Endothelial cell of umbilical vein (primary cell): ENCODE data around the gene ESAM. TPM values are rescaled to one million over a fixed set of nuclear protein-coding genes. Genes with fewer than 3 reads are reported as not detected.

Experiments used
- BruUV-seq: library from RNA; stranded (reverse); fragments of 400-500 nt; replicated peaks from 2 replicates; lab custom pipeline; 2021; lab: Mats Ljungman, UMichigan
- CTCF ChIA-PET: fragments of 300-600, 350-600 bp; sonication (Branson Sonifier 250); formaldehyde crosslinking; loops from one replicate; lab custom pipeline; 2021; ENCODE audit warnings: antibody characterized with exemption, inconsistent platforms; lab: Charles Lee
- POLR2A ChIA-PET: fragments of 300-600, 350-600 bp; sonication (Branson Sonifier 250); formaldehyde crosslinking; loops from one replicate; lab custom pipeline; 2021; ENCODE audit warnings: antibody characterized with exemption, inconsistent platforms; lab: Charles Lee
- DNase-seq: peaks from one replicate; pipeline ENCODE4 v3.0.0-alpha.2; 2011; ENCODE audit warnings: low read depth, low spot score
- FAIRE-seq: peaks from 2 replicates; lab custom pipeline; 2011; peaks lifted over from hg19 to GRCh38; lab: Jason Lieb, UNC
- H2AFZ ChIP-seq: 2 replicates; pipeline ENCODE4 v1.6.0; 2012; ENCODE audit warnings: low read depth, low read length, control low read depth, inconsistent platforms
- H3K27ac ChIP-seq: 2 replicates; pipeline ENCODE4 v1.5.1; 2011; ENCODE audit warnings: low read depth, mild to moderate bottlenecking, control low read depth, low read length, moderate library complexity; ENCODE audit not compliant: insufficient read depth
- H3K27me3 ChIP-seq, 2 experiments: 2 replicates each; pipeline versions ENCODE4 v1.6.0 to v1.6.1; 2011; ENCODE audit warnings: low read length in 2 of 2, mixed read lengths in 1 of 2; ENCODE audit not compliant: control insufficient read depth in 2 of 2, insufficient read depth in 2 of 2
- H3K36me3 ChIP-seq, 2 experiments: 2 replicates in 1 of 2; 3 replicates in 1 of 2; pipeline ENCODE4 v1.5.1; 2011; ENCODE audit warnings: low read length in 2 of 2, mild to moderate bottlenecking in 1 of 2, moderate library complexity in 1 of 2; ENCODE audit not compliant: control insufficient read depth in 2 of 2, insufficient read depth in 2 of 2; ENCODE audit errors: extremely low read depth in 1 of 2
- H3K4me1 ChIP-seq: 3 replicates; pipeline ENCODE4 v1.5.1; 2011; ENCODE audit warnings: mild to moderate bottlenecking, low read length; ENCODE audit not compliant: control insufficient read depth, insufficient read depth; ENCODE audit errors: extremely low read depth
- H3K4me2 ChIP-seq: 2 replicates; pipeline ENCODE4 v1.6.1; 2011; ENCODE audit warnings: low read length, control low read depth, mixed read lengths; ENCODE audit not compliant: insufficient read depth
- H3K4me3 ChIP-seq, 3 experiments: fragments of 200-600 bp in 1 of 3; sonication (generic), shearing (Covaris generic) in 1 of 3; replicated peaks in 1 of 3; 2 replicates each; pipeline ENCODE4 v1.5.1; 2011 to 2016; ENCODE audit warnings: control low read depth in 3 of 3, low read length in 3 of 3, mild to moderate bottlenecking in 2 of 3, inconsistent platforms in 1 of 3, low read depth in 1 of 3, moderate library complexity in 1 of 3; ENCODE audit not compliant: insufficient read depth in 1 of 3
- H3K79me2 ChIP-seq: 2 replicates; pipeline ENCODE4 v1.6.0; 2012; ENCODE audit warnings: low read length, inconsistent platforms; ENCODE audit not compliant: control insufficient read depth, insufficient read depth
- H3K9ac ChIP-seq: replicated peaks from 2 replicates; pipeline ENCODE3; 2011; ENCODE audit warnings: low read length, control low read depth; ENCODE audit not compliant: insufficient read depth; ENCODE audit errors: extremely low read depth
- H3K9me1 ChIP-seq: replicated peaks from 3 replicates; pipeline ENCODE4 v1.6.0; 2011; ENCODE audit warnings: mild to moderate bottlenecking, low read length; ENCODE audit not compliant: control insufficient read depth, insufficient read depth; ENCODE audit errors: extremely low read depth
- H3K9me3 ChIP-seq: replicated peaks from 2 replicates; pipeline ENCODE4 v1.5.1; 2012; ENCODE audit warnings: low read length, inconsistent platforms; ENCODE audit not compliant: control insufficient read depth, insufficient read depth
- H4K20me1 ChIP-seq: replicated peaks from 2 replicates; pipeline ENCODE3; 2011; ENCODE audit warnings: mild to moderate bottlenecking, low read length; ENCODE audit not compliant: control insufficient read depth, insufficient read depth; ENCODE audit errors: extremely low read depth
- EZH2 ChIP-seq: IDR thresholded peaks from 2 replicates; pipeline ENCODE4 v1.6.1; 2012; ENCODE audit warnings: borderline replicate concordance, low read depth, mild to moderate bottlenecking, moderate library complexity, low read length, inconsistent platforms; ENCODE audit not compliant: severe bottlenecking
- FOS ChIP-seq: IDR thresholded peaks from 2 replicates; pipeline ENCODE4 v1.6.1; 2011; ENCODE audit warnings: mild to moderate bottlenecking, low read length, moderate library complexity, borderline replicate concordance; ENCODE audit not compliant: insufficient read depth
- GATA2 ChIP-seq: IDR thresholded peaks from 2 replicates; pipeline ENCODE4 v1.7.0; 2011; ENCODE audit warnings: low read depth, mild to moderate bottlenecking, moderate library complexity, mixed read lengths, low read length; ENCODE audit not compliant: insufficient read length, insufficient read depth
- JUN ChIP-seq: IDR thresholded peaks from 2 replicates; pipeline ENCODE4 v1.6.1; 2011; ENCODE audit warnings: borderline replicate concordance, low read depth; ENCODE audit not compliant: insufficient read length, insufficient read depth
- MYC ChIP-seq: IDR thresholded peaks from one replicate; pipeline ENCODE4 v1.6.1; 2011; ENCODE audit warnings: mild to moderate bottlenecking, low read depth, low read length
- POLR2A ChIP-seq: IDR thresholded peaks from 2 replicates; pipeline ENCODE4 v1.6.1; 2012; ENCODE audit warnings: low read depth, mild to moderate bottlenecking, control low read depth, low read length
- POLR2AphosphoS5 ChIP-seq: IDR thresholded peaks from 2 replicates; pipeline ENCODE4 v1.6.1; 2012; ENCODE audit warnings: low read depth, mild to moderate bottlenecking, control low read depth, low read length, moderate library complexity; ENCODE audit not compliant: insufficient read depth
- dilution Hi-C: fragments of 300-500 bp; cut with MboI; formaldehyde crosslinking; loops from one replicate; pipeline ENCODE4 v1.15.0; 2019; ENCODE audit warnings: low sequenced_read_pairs; ENCODE audit not compliant: extremely low pct_ligation_motif_present
- intact Hi-C: fragments of 100-400 bp; cut with micrococcal nuclease; formaldehyde crosslinking; loops from one replicate; pipeline ENCODE4 v1.10.0; 2022
- polyA plus RNA-seq, 4 experiments: library from polyadenylated mRNA; depleted of rRNA in 3 of 4; stranded (reverse) in 3 of 4; unstranded in 1 of 4; fragments of >200 nt; gene quantifications; 2 replicates each; pipeline versions ENCODE4 v1.2.1 to v1.2.3, GENCODE V29; 2011 to 2012; ENCODE audit warnings: missing spikeins in 1 of 4
- total RNA-seq: library from RNA; stranded (reverse); gene quantifications from 2 replicates; pipeline ENCODE4 v1.2.3, GENCODE V29; 2021
- TF ChIP-seq, protein P1 (sequence below), 2 donors: IDR thresholded peaks; 1 replicate in 1 of 2; 2 replicates in 1 of 2; pipeline ENCODE4 v1.5.1; 2011; ENCODE audit warnings: low read length in 2 of 2, mild to moderate bottlenecking in 2 of 2, moderate library complexity in 2 of 2, control low read depth in 1 of 2, inconsistent platforms in 1 of 2, low read depth in 1 of 2; ENCODE audit not compliant: insufficient read depth in 1 of 2; ENCODE audit errors: extremely low read depth in 1 of 2
- TF ChIP-seq, protein P2 (sequence below): IDR thresholded peaks from 2 replicates; pipeline ENCODE4 v1.6.1; 2011; ENCODE audit not compliant: insufficient read depth, insufficient read length

ESAM gene
- total and polyA plus RNA-seq, 2 donors (not counting 3 experiments of a cell fraction or from before 2014, with no cell fraction given) = 273 to 383 TPM

DNA sequence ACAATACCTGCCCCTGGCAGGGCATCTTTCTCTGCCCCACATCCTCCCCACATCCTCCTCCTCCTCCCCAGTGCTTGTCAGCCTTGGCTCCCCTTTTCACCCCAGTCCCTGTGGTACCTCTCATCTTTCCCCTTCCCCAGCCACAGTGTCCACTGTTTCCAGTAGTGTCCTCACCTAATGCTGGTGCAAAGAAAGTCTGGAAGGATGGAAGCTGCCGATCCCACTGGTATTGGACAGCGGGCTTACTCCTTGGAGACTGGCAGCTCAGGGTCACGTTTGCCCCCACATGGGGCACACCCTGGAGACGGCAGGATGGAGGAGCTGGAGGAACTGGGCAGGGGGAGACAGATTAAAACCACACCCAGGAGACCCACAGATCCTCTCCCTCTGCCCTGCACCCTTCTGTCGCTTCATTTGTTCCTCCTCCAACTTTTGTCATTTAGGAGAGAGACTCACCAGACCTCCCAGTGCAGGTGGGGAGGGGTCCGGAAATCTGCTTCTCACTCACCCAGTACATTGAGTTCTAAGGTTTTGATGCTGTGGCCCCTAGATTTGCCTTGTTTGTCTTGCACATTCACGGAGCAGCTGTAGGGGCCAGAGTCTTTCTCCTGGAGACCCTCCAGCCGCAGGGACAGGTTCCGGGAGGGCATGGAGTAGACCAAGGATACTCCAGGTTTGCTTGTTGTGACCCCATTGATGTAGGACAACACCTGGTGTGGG is 5.9 kb downstream of the ESAM start:
- no peak for TF ChIP-seq MYC
- TF ChIP-seq JUN = no peak
- TF ChIP-seq EZH2 = no peak
- no peak for TF ChIP-seq GATA2
- TF ChIP-seq, protein P1, sequence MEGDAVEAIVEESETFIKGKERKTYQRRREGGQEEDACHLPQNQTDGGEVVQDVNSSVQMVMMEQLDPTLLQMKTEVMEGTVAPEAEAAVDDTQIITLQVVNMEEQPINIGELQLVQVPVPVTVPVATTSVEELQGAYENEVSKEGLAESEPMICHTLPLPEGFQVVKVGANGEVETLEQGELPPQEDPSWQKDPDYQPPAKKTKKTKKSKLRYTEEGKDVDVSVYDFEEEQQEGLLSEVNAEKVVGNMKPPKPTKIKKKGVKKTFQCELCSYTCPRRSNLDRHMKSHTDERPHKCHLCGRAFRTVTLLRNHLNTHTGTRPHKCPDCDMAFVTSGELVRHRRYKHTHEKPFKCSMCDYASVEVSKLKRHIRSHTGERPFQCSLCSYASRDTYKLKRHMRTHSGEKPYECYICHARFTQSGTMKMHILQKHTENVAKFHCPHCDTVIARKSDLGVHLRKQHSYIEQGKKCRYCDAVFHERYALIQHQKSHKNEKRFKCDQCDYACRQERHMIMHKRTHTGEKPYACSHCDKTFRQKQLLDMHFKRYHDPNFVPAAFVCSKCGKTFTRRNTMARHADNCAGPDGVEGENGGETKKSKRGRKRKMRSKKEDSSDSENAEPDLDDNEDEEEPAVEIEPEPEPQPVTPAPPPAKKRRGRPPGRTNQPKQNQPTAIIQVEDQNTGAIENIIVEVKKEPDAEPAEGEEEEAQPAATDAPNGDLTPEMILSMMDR (IDR thresholded peaks at IDR 0.05; ENCODE audit: extremely low read depth in 1 of 2, insufficient read depth in 1 of 2, low read depth in 1 of 2, low read length in 2 of 2) = no peak
- TF ChIP-seq FOS = no peak
- TF ChIP-seq POLR2A = no peak
- TF ChIP-seq POLR2AphosphoS5 = no peak
- TF ChIP-seq, protein P2, sequence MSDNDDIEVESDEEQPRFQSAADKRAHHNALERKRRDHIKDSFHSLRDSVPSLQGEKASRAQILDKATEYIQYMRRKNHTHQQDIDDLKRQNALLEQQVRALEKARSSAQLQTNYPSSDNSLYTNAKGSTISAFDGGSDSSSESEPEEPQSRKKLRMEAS = no peak
- CTCF ChIA-PET = interaction anchor here (0.8 to 16.9 kb wide), 7 partner anchors 4 to 105 kb away, joined by 3 to 301 read pairs (median 25); partner anchors contain the start of genes ESAM, NRGN and VSIG2
- H3K9me1 ChIP-seq = no peaks in the 10 kb centered on the region
- FAIRE-seq = no peak
- no peaks in the 10 kb centered on the region for H3K9me3 ChIP-seq
- H3K79me2 ChIP-seq = peaks cover 55% of the 10 kb centered on the region
- peak overlapping the region; percentile 25 for H3K4me2 ChIP-seq
- intact Hi-C loops (no loop called here), dilution Hi-C loops (no loop called here)
- H3K27me3 ChIP-seq = no peaks in the 10 kb centered on the region
- no peak overlapping the region for H2AFZ ChIP-seq
- POLR2A ChIA-PET = interaction anchor here (1.0 to 5.9 kb wide), 2 partner anchors 8 to 87 kb away, joined by 4 to 67 read pairs; no protein-coding TSS in a partner anchor
- H4K20me1 ChIP-seq = no peaks in the 10 kb centered on the region
- no peak overlapping the region for H3K4me3 ChIP-seq
- peaks cover 62% of the 10 kb centered on the region for H3K4me1 ChIP-seq
- DNase-seq = no peak
- H3K9ac ChIP-seq = peak overlapping the region; percentile 4
- peaks cover 23 to 38% of the 10 kb centered on the region in 2 experiments for H3K36me3 ChIP-seq
- no TSS peak for BruUV-seq
- peak overlapping the region; percentile 31 for H3K27ac ChIP-seq
